Bone marrow (tissue), 2 donors: ENCODE data around the gene AKAP8.
"Not testable (repeated sequence)": the region's sequence is repeated elsewhere in the genome, so short reads cannot be mapped to it uniquely, and the experiment has no call there.

Source experiments
- DNase-seq, 2 donors: peaks; one replicate each; lab custom pipeline; 2025; lab: John Stamatoyannopoulos, UW

Gene AKAP8

GRCh38 chr19:15379083-15379998, at the start of gene AKAP8:
Gene AKAP8 (minus strand): TSS chr19:15379787. CDS start chr19:15379731, 56 bp downstream.
- DNase-seq: peak; percentile 97 to 100

- DNase-seq: no peak
Observed at GRCh38 chr19:15427991-15428471, 48.4 kb upstream of the AKAP8 start.

GRCh38 chr19:15427350-15427700, 47.7 kb upstream of the AKAP8 start:
- DNase-seq: no peak

GRCh38 chr19:15426485-15427349, 47.1 kb upstream of the AKAP8 start:
- no peak for DNase-seq

- no peak for DNase-seq
Observed at GRCh38 chr19:15425321-15425950, 45.8 kb upstream of the AKAP8 start.

GRCh38 chr19:15424692-15425272, 45.2 kb upstream of the AKAP8 start:
- DNase-seq: no peak

- no peak for DNase-seq
Observed at GRCh38 chr19:15424121-15424520, 44.5 kb upstream of the AKAP8 start.

- DNase-seq: no peak
Observed at GRCh38 chr19:15423130-15423529, 43.5 kb upstream of the AKAP8 start.

GRCh38 chr19:15422296-15423075, 42.9 kb upstream of the AKAP8 start:
- DNase-seq: no peak

GRCh38 chr19:15421721-15422260, 42.2 kb upstream of the AKAP8 start:
- DNase-seq: no peak

- DNase-seq: no peak
Observed at GRCh38 chr19:15421136-15421695, 41.6 kb upstream of the AKAP8 start.

GRCh38 chr19:15419413-15420025, 39.9 kb upstream of the AKAP8 start:
- no peak for DNase-seq

- peak; percentile 88 to 100 for DNase-seq
Observed at GRCh38 chr19:15418579-15419412, 39.2 kb upstream of the AKAP8 start, which contains the start of gene AKAP8L. Gene AKAP8L (minus strand): TSS chr19:15418988. CDS start chr19:15418923, 65 bp downstream.

- no peak for DNase-seq
Observed at GRCh38 chr19:15418231-15418578, 38.6 kb upstream of the AKAP8 start.

GRCh38 chr19:15417699-15418098, 38.1 kb upstream of the AKAP8 start:
- no peak for DNase-seq

- DNase-seq: no peak
Observed at GRCh38 chr19:15412832-15413231, 33.2 kb upstream of the AKAP8 start.

- DNase-seq: not testable (repeated sequence)
Observed at GRCh38 chr19:15411351-15411750, 31.8 kb upstream of the AKAP8 start.

GRCh38 chr19:15404780-15405211, 25.2 kb upstream of the AKAP8 start:
- DNase-seq: no peak
